MM.1S (cell line): ENCODE results near the gene ROR2.

Source experiments
- DNase-seq: peaks from one replicate; pipeline ENCODE4 v3.0.0-alpha.2; 2015
- H2AFZ ChIP-seq: fragments of 300-600 bp; sonication (generic); 2 replicates; pipeline ENCODE4 v1.6.0; 2016; ENCODE audit warnings: antibody characterized with exemption, low read length
- H3F3A ChIP-seq: fragments of 300-600 bp; sonication (generic); 2 replicates; pipeline ENCODE4 v1.6.1; 2016; ENCODE audit warnings: mild to moderate bottlenecking, antibody characterized with exemption, low read length, moderate library complexity, mixed read lengths; ENCODE audit not compliant: insufficient read depth
- H3K27ac ChIP-seq: fragments of 300-600 bp; sonication (generic); 2 replicates; pipeline ENCODE4 v1.5.1; 2016; ENCODE audit warnings: mild to moderate bottlenecking, low read length
- H3K27me3 ChIP-seq: fragments of 300-600 bp; sonication (generic); replicated peaks from 2 replicates; pipeline ENCODE4 v1.6.0; 2016; ENCODE audit warnings: low read length; ENCODE audit not compliant: insufficient read depth
- H3K36me3 ChIP-seq: fragments of 300-600 bp; sonication (generic); replicated peaks from 2 replicates; pipeline ENCODE4 v1.6.1; 2016; ENCODE audit warnings: mild to moderate bottlenecking, low read length, mixed read lengths; ENCODE audit not compliant: insufficient read depth
- H3K4me1 ChIP-seq: fragments of 300-600 bp; sonication (generic); 2 replicates; pipeline ENCODE4 v1.6.1; 2016; ENCODE audit warnings: low read length, mixed read lengths
- H3K4me2 ChIP-seq: fragments of 300-600 bp; sonication (generic); 2 replicates; pipeline ENCODE4 v1.6.0; 2016; ENCODE audit warnings: low read depth, low read length
- H3K4me3 ChIP-seq: fragments of 300-600 bp; sonication (generic); 2 replicates; pipeline ENCODE4 v1.5.1; 2016; ENCODE audit warnings: low read length, mixed read lengths
- H3K79me2 ChIP-seq: fragments of 300-600 bp; sonication (generic); 2 replicates; pipeline ENCODE4 v1.6.1; 2016; ENCODE audit warnings: mixed run types, low read length, mixed read lengths
- H3K9ac ChIP-seq: fragments of 300-600 bp; sonication (generic); 2 replicates; pipeline ENCODE4 v1.6.1; 2016; ENCODE audit warnings: low read length, mixed read lengths
- H3K9me2 ChIP-seq: fragments of 300-600 bp; sonication (generic); replicated peaks from 2 replicates; pipeline ENCODE4 v1.6.1; 2016; ENCODE audit warnings: mild to moderate bottlenecking, low read length, mixed read lengths; ENCODE audit not compliant: insufficient read depth
- H3K9me3 ChIP-seq: fragments of 300-600 bp; sonication (generic); replicated peaks from 2 replicates; pipeline ENCODE4 v1.6.1; 2016; ENCODE audit warnings: mild to moderate bottlenecking, low read length, mixed read lengths; ENCODE audit not compliant: insufficient read depth
- H4K20me1 ChIP-seq: fragments of 300-600 bp; sonication (generic); 2 replicates; pipeline ENCODE4 v1.6.1; 2016; ENCODE audit warnings: mild to moderate bottlenecking, low read length, moderate library complexity, mixed read lengths; ENCODE audit not compliant: insufficient read depth
- EZH2 ChIP-seq: fragments of 300-600 bp; sonication (generic); optimal IDR thresholded peaks from 2 replicates; pipeline ENCODE3; 2017; ENCODE audit warnings: low read depth, mild to moderate bottlenecking, antibody characterized with exemption, low read length, mixed read lengths
- EZH2phosphoT487 ChIP-seq: fragments of 300-600 bp; sonication (generic); IDR thresholded peaks from 2 replicates; pipeline ENCODE4 v1.6.1; 2018; ENCODE audit warnings: antibody characterized with exemption, low read length
- TF ChIP-seq, protein P1 (sequence below): fragments of 300-600 bp; sonication (generic); IDR thresholded peaks from 2 replicates; pipeline ENCODE4 v1.5.1; 2016; ENCODE audit warnings: antibody characterized with exemption, low read length, mixed read lengths

ROR2 gene

DNA sequence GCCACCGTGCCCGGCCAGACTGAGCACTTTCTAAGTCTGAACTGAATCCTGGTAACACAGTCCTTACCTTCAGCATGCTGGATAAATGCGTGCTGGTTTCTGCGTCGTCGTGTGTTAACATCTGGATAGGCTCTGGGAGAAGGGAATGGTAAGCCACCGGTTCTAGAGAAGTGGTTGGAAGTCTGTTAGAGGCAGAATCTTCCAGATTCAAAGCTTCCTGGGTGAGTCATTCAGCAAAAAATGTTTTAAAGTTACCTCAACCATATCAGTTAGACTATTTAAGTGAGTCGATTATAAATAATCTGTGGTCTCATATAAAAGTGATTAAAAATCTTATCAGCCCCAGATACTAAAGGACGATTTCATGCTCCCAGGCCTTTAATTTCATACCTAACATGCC lies 269.9 kb downstream of the ROR2 start:
- no peaks in the 10 kb centered on the region for H3K9me3 ChIP-seq
- H3F3A ChIP-seq, result no peaks in the 10 kb centered on the region
- no peaks in the 10 kb centered on the region for H4K20me1 ChIP-seq
- H3K27me3 ChIP-seq, result no peaks in the 10 kb centered on the region
- H3K4me1 ChIP-seq, result no peaks in the 10 kb centered on the region
- H3K9ac ChIP-seq, result no peak overlapping the region
- no peak overlapping the region for H3K4me2 ChIP-seq
- DNase-seq, result no peak
- TF ChIP-seq EZH2 (no peak), EZH2phosphoT487 (no peak)
- TF ChIP-seq, protein P1, sequence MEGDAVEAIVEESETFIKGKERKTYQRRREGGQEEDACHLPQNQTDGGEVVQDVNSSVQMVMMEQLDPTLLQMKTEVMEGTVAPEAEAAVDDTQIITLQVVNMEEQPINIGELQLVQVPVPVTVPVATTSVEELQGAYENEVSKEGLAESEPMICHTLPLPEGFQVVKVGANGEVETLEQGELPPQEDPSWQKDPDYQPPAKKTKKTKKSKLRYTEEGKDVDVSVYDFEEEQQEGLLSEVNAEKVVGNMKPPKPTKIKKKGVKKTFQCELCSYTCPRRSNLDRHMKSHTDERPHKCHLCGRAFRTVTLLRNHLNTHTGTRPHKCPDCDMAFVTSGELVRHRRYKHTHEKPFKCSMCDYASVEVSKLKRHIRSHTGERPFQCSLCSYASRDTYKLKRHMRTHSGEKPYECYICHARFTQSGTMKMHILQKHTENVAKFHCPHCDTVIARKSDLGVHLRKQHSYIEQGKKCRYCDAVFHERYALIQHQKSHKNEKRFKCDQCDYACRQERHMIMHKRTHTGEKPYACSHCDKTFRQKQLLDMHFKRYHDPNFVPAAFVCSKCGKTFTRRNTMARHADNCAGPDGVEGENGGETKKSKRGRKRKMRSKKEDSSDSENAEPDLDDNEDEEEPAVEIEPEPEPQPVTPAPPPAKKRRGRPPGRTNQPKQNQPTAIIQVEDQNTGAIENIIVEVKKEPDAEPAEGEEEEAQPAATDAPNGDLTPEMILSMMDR, result no peak
- no peak overlapping the region for H3K4me3 ChIP-seq
- H2AFZ ChIP-seq, result no peak overlapping the region
- no peaks in the 10 kb centered on the region for H3K9me2 ChIP-seq
- H3K36me3 ChIP-seq, result no peaks in the 10 kb centered on the region
- no peaks in the 10 kb centered on the region for H3K79me2 ChIP-seq
- H3K27ac ChIP-seq, result no peak overlapping the region

DNA sequence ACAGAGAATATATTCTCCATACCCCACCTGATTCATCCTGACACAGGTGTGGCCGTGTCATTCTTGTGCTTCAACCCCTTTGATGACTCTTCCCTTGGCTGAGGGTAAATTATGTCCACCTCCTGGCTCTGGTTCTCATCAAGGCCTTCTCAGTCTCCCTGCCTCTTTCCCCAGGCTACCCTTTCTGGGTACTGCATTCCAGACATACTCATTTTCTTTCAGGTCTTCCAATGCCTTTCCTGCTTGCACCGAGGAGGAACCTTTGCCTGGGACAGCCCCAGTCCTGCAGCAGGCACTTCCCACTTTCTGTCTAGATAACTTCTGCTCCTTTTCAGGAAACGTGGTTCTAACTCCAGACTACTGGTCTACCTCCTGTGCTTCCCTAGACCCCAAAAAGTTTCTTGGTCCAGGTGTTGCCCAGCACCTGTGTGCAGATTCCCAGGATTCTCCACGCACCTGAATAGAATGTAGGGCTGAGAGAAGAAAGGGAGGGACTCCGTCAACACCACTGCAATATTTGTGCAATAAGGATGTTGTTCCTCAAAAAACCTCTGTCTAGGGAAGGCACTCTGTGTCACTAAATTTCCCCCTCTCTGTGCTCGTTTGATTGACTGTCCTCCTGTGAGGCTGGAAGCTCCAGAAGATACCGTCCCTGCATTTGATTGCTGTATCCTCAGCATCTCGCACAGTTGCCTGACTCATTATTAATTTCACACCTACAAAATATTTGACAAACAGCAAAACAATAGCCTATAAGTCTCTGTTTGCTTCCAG lies 271.0 kb downstream of the ROR2 start:
- Histone ChIP-seq H2AFZ (no peak overlapping the region), H4K20me1 (no peaks in the 10 kb centered on the region), H3K27me3 (no peaks in the 10 kb centered on the region), H3K79me2 (no peaks in the 10 kb centered on the region), H3F3A (no peaks in the 10 kb centered on the region), H3K4me2 (no peak overlapping the region), H3K9me2 (no peaks in the 10 kb centered on the region), H3K9ac (no peak overlapping the region), H3K36me3 (no peaks in the 10 kb centered on the region), H3K27ac (no peak overlapping the region), H3K4me1 (no peaks in the 10 kb centered on the region), H3K4me3 (no peak overlapping the region), H3K9me3 (no peaks in the 10 kb centered on the region)
- TF ChIP-seq EZH2 (no peak), EZH2phosphoT487 (no peak)
- TF ChIP-seq, protein P1, result no peak
- DNase-seq, result no peak

DNA sequence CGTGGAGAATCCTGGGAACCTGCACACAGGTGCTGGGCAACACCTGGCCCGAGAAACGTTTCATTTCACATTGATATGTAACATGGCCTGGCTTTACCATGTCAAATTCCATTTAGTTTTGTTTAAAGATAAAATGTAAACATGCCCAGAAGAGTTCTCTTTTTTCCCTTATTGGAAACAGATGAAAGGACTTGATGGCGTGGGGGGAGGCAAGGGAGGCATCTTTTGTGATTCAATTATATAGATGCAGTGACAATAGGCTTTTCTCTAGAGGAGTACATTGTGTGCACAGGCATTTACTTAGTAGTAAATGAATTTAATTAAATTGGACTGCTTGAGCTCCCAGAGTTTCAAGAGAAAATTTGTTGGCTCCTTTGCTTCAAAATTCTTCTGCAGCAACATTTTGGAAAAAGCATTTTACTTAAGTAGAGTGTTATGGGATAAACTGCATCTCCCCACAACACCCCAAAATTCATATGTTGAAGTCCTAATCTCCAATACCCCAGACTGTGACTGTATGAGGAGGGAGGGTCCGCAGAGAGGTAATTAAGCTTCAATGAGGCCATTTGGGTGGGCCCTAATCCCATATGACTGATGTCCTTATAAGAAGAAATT lies 272.1 kb downstream of the ROR2 start:
- TF ChIP-seq EZH2phosphoT487, result no peak
- TF ChIP-seq, protein P1, result no peak
- TF ChIP-seq EZH2, result no peak
- H3K4me3 ChIP-seq, result no peak overlapping the region
- H4K20me1 ChIP-seq, result no peaks in the 10 kb centered on the region
- no peaks in the 10 kb centered on the region for H3K79me2 ChIP-seq
- H3F3A ChIP-seq, result no peaks in the 10 kb centered on the region
- no peak overlapping the region for H3K27ac ChIP-seq
- no peaks in the 10 kb centered on the region for H3K27me3 ChIP-seq
- DNase-seq, result no peak
- no peak overlapping the region for H2AFZ ChIP-seq
- no peaks in the 10 kb centered on the region for H3K36me3 ChIP-seq
- no peak overlapping the region for H3K9ac ChIP-seq
- H3K9me3 ChIP-seq, result no peaks in the 10 kb centered on the region
- H3K9me2 ChIP-seq, result no peaks in the 10 kb centered on the region
- H3K4me2 ChIP-seq, result no peak overlapping the region
- no peaks in the 10 kb centered on the region for H3K4me1 ChIP-seq
